Stimulated activated CD4-positive, alpha-beta T cell treated with anti-CD3 and anti-CD28 coated beads, TNF-alpha, amount 100 ng/mL, for 48 hours (primary cell): ENCODE results near the gene TRMU.
"Not testable (repeated sequence)": the region's sequence is repeated elsewhere in the genome, so short reads cannot be mapped to it uniquely, and the experiment has no call there.

ENCODE experiments used
- DNase-seq, 3 donors: peaks; one replicate each; pipeline ENCODE4 v3.0.0-alpha.2; 2020; ENCODE audit warnings: low read depth in 3 of 3

TRMU gene

GRCh38 chr22:46300491-46300890 lies 35.0 kb upstream of the TRMU start:
- DNase-seq: no peak

- DNase-seq: no peak
Observed at GRCh38 chr22:46303347-46303965, 32.1 kb upstream of the TRMU start.

GRCh38 chr22:46308283-46308988 lies 27.1 kb upstream of the TRMU start:
- no peak for DNase-seq

- DNase-seq: no peak
Observed at GRCh38 chr22:46309526-46310085, 25.9 kb upstream of the TRMU start.

GRCh38 chr22:46312056-46312455 lies 23.5 kb upstream of the TRMU start:
- DNase-seq: no peak

GRCh38 chr22:46312848-46313247 lies 22.7 kb upstream of the TRMU start:
- DNase-seq: not testable (repeated sequence)

GRCh38 chr22:46315976-46316375 lies 19.5 kb upstream of the TRMU start:
- no peak for DNase-seq

- no peak for DNase-seq
Observed at GRCh38 chr22:46317646-46318045, 17.9 kb upstream of the TRMU start.

GRCh38 chr22:46318576-46318975 lies 16.9 kb upstream of the TRMU start:
- no peak for DNase-seq

GRCh38 chr22:46319319-46319718 lies 16.2 kb upstream of the TRMU start:
- DNase-seq: no peak

GRCh38 chr22:46320166-46320710 lies 15.3 kb upstream of the TRMU start:
- no peak for DNase-seq

- DNase-seq: no peak
Observed at GRCh38 chr22:46320716-46321386, 14.7 kb upstream of the TRMU start.

GRCh38 chr22:46322711-46323110 lies 12.8 kb upstream of the TRMU start:
- DNase-seq: no peak

GRCh38 chr22:46323162-46323561 lies 12.4 kb upstream of the TRMU start:
- DNase-seq: no peak

- no peak for DNase-seq
Observed at GRCh38 chr22:46326066-46326680, 9.3 kb upstream of the TRMU start.

GRCh38 chr22:46327691-46328465 lies 7.6 kb upstream of the TRMU start:
- DNase-seq: no peak

- no peak for DNase-seq
Observed at GRCh38 chr22:46328797-46329196, 6.7 kb upstream of the TRMU start.

- DNase-seq: no peak
Observed at GRCh38 chr22:46329616-46330015, 5.9 kb upstream of the TRMU start.

GRCh38 chr22:46330426-46330825 lies 5.1 kb upstream of the TRMU start:
- DNase-seq: no peak

GRCh38 chr22:46331496-46331895 lies 4.0 kb upstream of the TRMU start:
- no peak for DNase-seq
